Measurements from ENCODE around the gene ASAP3.

- no peak for TF ChIP-seq CTCF (IDR thresholded peaks at IDR 0.05)
- TF ChIP-seq EP300 (IDR thresholded peaks at IDR 0.05) = no peak
Observed at GRCh38 chr1:23394684-23395083, 89.3 kb downstream of the ASAP3 start.
